Measurements from ENCODE around the gene PHYHD1.
"Not testable (repeated sequence)": the region's sequence is repeated elsewhere in the genome, so short reads cannot be mapped to it uniquely, and the experiment has no call there.

PHYHD1 gene

DNA sequence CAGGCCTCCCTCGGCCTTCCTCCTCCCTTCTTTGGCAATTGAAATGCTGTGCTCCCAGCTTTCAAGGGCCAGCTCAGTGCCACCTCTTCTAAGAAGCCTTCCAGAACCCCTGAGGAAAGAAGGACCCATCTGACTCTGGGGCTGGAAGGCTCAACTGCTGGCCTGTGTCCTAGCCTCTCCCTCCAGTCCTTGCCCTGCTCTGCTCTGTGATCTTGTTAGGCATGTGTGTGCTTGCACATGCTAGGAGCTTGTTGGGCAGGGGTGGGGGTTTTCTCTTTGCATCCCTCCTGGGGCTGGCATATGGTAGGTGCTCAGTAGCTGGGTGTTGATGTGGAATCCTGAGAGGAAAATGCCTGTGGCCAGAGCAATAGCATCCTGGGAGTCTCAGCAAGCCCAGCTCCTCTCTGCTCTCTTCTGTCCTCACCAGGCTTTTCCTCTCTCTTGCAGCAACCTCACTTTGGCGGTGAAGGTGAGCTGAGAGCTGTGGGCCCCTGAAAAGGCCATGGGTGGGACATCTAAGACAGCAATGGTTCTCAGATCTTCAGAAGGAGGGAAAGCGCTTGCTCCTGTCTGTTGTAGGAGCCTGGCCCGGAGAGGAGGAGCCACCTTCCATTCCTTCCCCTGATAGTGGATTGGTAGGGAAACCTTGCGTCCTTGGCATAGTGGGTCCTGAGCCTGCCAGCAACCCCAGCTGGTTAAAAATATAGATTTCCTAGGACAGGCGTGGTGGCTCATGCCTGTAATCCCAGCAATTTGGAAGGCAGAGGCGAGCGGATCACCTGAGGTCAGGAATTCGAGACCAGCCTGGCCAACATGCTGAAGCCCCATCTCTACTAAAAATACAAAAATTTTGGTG is 16.8 kb downstream of the PHYHD1 start:
- DNase-seq (ENCODE audit: low read depth, low spot score) = no peak
- Histone ChIP-seq H3K27ac (no peak overlapping the region), H3K36me3 (ENCODE audit: insufficient read depth, low read length) (no peaks in the 10 kb centered on the region), H3K9me3 (ENCODE audit: low read depth, low read length) (no peaks in the 10 kb centered on the region), H3K4me3 (no peak overlapping the region), H3K9ac (ENCODE audit: insufficient read length) (no peak overlapping the region)
- TF ChIP-seq EZH2 (IDR thresholded peaks at IDR 0.05) = no peak
- TF ChIP-seq FOXP2 (optimal IDR thresholded peaks at IDR 0.05; ENCODE audit: control extremely low read depth, extremely low read length, insufficient read depth) = no peak
- no peak for TF ChIP-seq POLR2AphosphoS5 (IDR thresholded peaks at IDR 0.05; ENCODE audit: borderline replicate concordance, low read depth, low read length)

- TF ChIP-seq POLR2AphosphoS5 (IDR thresholded peaks at IDR 0.05; ENCODE audit: borderline replicate concordance, low read depth, low read length) (no peak), EZH2 (IDR thresholded peaks at IDR 0.05) (no peak), FOXP2 (optimal IDR thresholded peaks at IDR 0.05; ENCODE audit: control extremely low read depth, extremely low read length, insufficient read depth) (no peak)
- Histone ChIP-seq H3K4me3 (no peak overlapping the region), H3K36me3 (ENCODE audit: insufficient read depth, low read length) (no peaks in the 10 kb centered on the region), H3K27ac (no peak overlapping the region), H3K9me3 (ENCODE audit: low read depth, low read length) (no peaks in the 10 kb centered on the region), H3K9ac (ENCODE audit: insufficient read length) (no peak overlapping the region)
- DNase-seq (ENCODE audit: low read depth, low spot score) = no peak
Measured at GRCh38 chr9:128940271-128940921, 19.6 kb downstream of the PHYHD1 start.

GRCh38 chr9:128940946-128941755 is 20.4 kb downstream of the PHYHD1 start:
- Histone ChIP-seq H3K27ac (no peak overlapping the region), H3K36me3 (ENCODE audit: insufficient read depth, low read length) (no peaks in the 10 kb centered on the region), H3K4me3 (no peak overlapping the region), H3K9ac (ENCODE audit: insufficient read length) (no peak overlapping the region), H3K9me3 (ENCODE audit: low read depth, low read length) (no peaks in the 10 kb centered on the region)
- TF ChIP-seq FOXP2 (optimal IDR thresholded peaks at IDR 0.05; ENCODE audit: control extremely low read depth, extremely low read length, insufficient read depth) (no peak), POLR2AphosphoS5 (IDR thresholded peaks at IDR 0.05; ENCODE audit: borderline replicate concordance, low read depth, low read length) (no peak), EZH2 (IDR thresholded peaks at IDR 0.05) (no peak)
- no peak for DNase-seq (ENCODE audit: low read depth, low spot score)

- H3K9ac ChIP-seq (ENCODE audit: insufficient read length) = no peak overlapping the region
- no peak overlapping the region for H3K27ac ChIP-seq
- DNase-seq (ENCODE audit: low read depth, low spot score) = no peak
- no peaks in the 10 kb centered on the region for H3K9me3 ChIP-seq (ENCODE audit: low read depth, low read length)
- no peak overlapping the region for H3K4me3 ChIP-seq
- H3K36me3 ChIP-seq (ENCODE audit: insufficient read depth, low read length) = no peaks in the 10 kb centered on the region
- no peak for TF ChIP-seq POLR2AphosphoS5 (IDR thresholded peaks at IDR 0.05; ENCODE audit: borderline replicate concordance, low read depth, low read length)
- TF ChIP-seq EZH2 (IDR thresholded peaks at IDR 0.05) = no peak
- TF ChIP-seq FOXP2 (optimal IDR thresholded peaks at IDR 0.05; ENCODE audit: control extremely low read depth, extremely low read length, insufficient read depth) = no peak
Measured at GRCh38 chr9:128943832-128944620, 23.2 kb downstream of the PHYHD1 start.

DNA sequence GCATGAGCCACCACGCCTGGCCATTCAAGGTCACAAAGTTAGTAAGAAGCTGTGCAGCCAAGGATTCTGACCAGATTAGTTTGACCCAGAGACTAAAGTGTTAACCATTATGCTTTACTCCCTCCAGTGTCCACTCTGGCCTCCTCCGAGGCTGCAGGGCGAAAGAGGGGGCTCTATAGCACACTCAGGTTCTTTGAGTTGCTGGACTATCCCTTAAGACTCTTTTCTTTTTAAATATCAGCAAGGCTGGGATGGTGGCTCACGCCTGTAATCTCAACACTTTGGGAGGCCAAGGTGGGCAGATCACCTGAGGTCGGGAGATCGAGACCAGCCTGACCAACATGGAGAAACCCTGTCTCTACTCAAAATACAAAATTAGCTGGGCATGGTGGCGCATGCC is 24.2 kb downstream of the PHYHD1 start:
- H3K4me3 ChIP-seq; H3K9me3 ChIP-seq (ENCODE audit: low read depth, low read length); H3K27ac ChIP-seq; H3K9ac ChIP-seq (ENCODE audit: insufficient read length); DNase-seq (ENCODE audit: low read depth, low spot score); H3K36me3 ChIP-seq (ENCODE audit: insufficient read depth, low read length): not testable (repeated sequence)

GRCh38 chr9:128945798-128946501 is 25.2 kb downstream of the PHYHD1 start:
- no peak overlapping the region for H3K27ac ChIP-seq
- TF ChIP-seq EZH2 (IDR thresholded peaks at IDR 0.05) (no peak), POLR2AphosphoS5 (IDR thresholded peaks at IDR 0.05; ENCODE audit: borderline replicate concordance, low read depth, low read length) (no peak), FOXP2 (optimal IDR thresholded peaks at IDR 0.05; ENCODE audit: control extremely low read depth, extremely low read length, insufficient read depth) (no peak)
- H3K9me3 ChIP-seq (ENCODE audit: low read depth, low read length) = no peaks in the 10 kb centered on the region
- DNase-seq (ENCODE audit: low read depth, low spot score) = no peak
- H3K9ac ChIP-seq (ENCODE audit: insufficient read length) = no peak overlapping the region
- peak overlapping the region; percentile 95; the same call in 1 of the 2 replicates for H3K4me3 ChIP-seq
- H3K36me3 ChIP-seq (ENCODE audit: insufficient read depth, low read length) = peaks cover 7% of the 10 kb centered on the region; the same call in 1 of the 2 replicates

- peak overlapping the region; percentile 93 for H3K9ac ChIP-seq (ENCODE audit: insufficient read length)
- H3K27ac ChIP-seq = no peak overlapping the region
- no peaks in the 10 kb centered on the region for H3K9me3 ChIP-seq (ENCODE audit: low read depth, low read length)
- TF ChIP-seq POLR2AphosphoS5 (IDR thresholded peaks at IDR 0.05; ENCODE audit: borderline replicate concordance, low read depth, low read length) = no peak
- TF ChIP-seq FOXP2 (optimal IDR thresholded peaks at IDR 0.05; ENCODE audit: control extremely low read depth, extremely low read length, insufficient read depth) = no peak
- TF ChIP-seq EZH2 (IDR thresholded peaks at IDR 0.05) = no peak
- peak overlapping the region; percentile 95 for H3K4me3 ChIP-seq
- DNase-seq (ENCODE audit: low read depth, low spot score) = no peak
- H3K36me3 ChIP-seq (ENCODE audit: insufficient read depth, low read length) = peaks cover 12% of the 10 kb centered on the region
Measured at GRCh38 chr9:128946571-128947276, 25.9 kb downstream of the PHYHD1 start.

Measured in SK-N-MC (cell line).